GOT3 (cell line): Measurements from ENCODE around the gene PIP5K1B.
"Not testable (repeated sequence)": the region's sequence is repeated elsewhere in the genome, so short reads cannot be mapped to it uniquely, and the experiment has no call there.

ENCODE experiments used
- DNase-seq: peaks from one replicate; lab custom pipeline; 2025; ENCODE audit warnings: mixed read lengths; lab: John Stamatoyannopoulos, UW

The PIP5K1B gene, protein sequence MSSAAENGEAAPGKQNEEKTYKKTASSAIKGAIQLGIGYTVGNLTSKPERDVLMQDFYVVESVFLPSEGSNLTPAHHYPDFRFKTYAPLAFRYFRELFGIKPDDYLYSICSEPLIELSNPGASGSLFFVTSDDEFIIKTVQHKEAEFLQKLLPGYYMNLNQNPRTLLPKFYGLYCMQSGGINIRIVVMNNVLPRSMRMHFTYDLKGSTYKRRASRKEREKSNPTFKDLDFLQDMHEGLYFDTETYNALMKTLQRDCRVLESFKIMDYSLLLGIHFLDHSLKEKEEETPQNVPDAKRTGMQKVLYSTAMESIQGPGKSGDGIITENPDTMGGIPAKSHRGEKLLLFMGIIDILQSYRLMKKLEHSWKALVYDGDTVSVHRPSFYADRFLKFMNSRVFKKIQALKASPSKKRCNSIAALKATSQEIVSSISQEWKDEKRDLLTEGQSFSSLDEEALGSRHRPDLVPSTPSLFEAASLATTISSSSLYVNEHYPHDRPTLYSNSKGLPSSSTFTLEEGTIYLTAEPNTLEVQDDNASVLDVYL

DNA sequence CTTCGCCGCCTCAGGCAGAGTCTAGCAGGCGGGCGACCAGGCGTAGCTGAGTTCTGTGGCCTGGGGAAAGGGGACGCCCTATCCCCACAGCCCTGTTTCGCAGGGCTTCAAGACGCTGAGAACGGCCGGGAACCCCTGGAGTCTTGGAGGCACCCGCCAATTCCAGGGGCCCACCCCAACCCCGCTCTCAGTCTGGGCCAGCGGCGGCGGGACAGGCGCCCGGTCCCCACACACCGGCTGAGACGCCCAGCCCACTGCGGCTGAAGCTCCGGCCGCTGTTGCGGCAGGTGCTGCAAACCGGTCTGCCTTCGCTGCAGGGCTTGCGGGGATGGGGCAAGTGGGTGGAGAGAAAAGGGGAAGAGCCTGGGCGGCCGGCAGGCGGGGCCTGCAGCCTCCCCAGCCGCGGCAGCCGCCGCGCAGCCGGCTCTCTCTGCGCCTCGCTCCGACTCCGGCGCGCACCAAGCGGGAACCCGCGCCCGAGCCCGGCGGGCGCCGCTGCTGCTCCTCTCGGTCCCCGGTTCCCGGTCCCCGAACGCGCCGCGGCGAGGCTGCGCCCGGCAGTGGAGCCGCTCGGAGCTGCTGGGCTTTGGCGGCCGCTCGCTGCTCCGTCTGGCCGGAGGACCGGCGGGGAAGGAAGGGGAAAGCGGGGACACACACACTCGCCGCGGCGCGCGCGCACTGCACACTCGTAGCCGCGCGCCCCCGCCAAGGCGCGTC lies at the start of gene PIP5K1B:
Gene PIP5K1B (plus strand): TSS at position 427 of the 717 bp plus-strand sequence. CDS start 117,375 bp downstream, outside the sequence.
- no peak for DNase-seq

DNA sequence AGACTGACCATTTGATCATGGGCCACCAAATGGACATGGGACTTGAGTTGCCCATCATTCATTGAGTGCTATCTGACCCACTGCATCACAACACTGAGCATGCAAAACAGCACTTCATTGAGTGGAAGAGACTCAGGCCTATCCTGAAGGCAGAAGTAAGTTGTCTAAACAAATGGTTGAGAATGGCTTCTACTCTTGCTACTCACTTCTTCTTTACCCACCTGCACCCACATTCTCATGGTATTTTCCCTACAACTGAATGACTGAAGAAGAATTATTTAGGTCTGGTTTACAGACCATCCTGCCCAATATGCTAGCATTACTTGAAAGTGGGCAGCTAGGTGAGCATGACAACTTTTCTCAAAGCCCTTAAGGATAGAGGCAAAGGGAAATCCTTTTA lies 41.0 kb upstream of the PIP5K1B start:
- no peak for DNase-seq

DNA sequence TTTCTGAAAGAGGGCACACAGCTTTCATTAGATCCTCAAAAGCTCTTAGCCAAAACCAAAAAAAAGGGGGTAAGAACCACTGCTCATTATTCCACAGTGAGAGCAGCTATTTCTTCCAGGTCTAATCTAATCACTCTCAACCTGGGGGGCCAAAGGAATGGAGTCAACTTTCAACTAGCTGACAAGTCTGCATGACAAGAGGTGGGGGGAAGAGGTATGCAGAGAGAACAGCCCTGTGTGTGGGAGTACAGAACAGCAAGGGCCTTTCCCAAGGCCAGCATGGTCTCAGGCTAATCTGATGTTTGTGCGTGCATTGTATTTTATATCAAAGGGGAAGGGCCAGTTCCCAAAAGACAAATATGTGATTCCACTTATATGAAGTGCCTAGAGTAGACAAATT lies 36.9 kb upstream of the PIP5K1B start:
- no peak for DNase-seq

DNA sequence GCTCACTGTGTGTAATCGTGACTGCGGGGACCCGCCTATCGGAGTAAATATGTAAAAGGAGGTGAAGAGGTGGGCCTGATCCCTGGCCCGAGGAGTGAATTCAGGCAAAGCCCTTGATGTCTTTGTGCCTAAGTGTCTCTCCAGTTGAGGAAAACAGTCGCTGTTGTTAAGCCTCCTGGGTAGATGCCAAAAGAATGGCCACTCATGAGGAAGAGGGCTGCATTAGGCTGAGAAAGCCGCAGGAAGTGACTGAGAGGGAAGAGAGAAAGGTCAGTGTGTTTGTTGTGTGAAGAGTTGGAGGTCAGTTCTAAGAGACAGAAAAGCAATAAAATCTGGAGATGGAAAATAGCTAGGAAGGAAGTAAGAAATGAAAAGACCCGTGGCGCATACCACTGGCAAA lies 35.8 kb upstream of the PIP5K1B start:
- DNase-seq: no peak

DNA sequence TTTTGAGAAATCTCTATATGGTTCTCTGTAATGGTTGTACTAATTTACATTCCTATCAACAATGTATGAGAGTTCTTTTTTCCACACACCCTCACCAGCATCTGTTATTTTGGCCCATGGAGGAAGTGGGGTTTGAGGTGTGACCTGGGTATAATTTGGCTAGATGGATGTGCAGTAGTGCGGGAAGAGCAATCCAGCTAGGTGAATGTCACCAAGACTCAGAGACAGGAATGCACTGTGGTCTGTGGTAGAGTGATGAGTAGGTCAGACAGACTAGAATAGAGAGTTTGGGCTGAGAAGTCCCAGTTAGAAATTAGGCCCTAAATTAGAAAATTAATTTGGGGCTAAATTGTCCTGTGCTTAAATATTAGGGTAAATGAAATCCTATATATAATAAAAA lies 32.8 kb upstream of the PIP5K1B start:
- DNase-seq: no peak

- DNase-seq: no peak
Measured at GRCh38 chr9:68672625-68673024, 32.4 kb upstream of the PIP5K1B start.

- no peak for DNase-seq
Measured at GRCh38 chr9:68678430-68678829, 26.6 kb upstream of the PIP5K1B start.

DNA sequence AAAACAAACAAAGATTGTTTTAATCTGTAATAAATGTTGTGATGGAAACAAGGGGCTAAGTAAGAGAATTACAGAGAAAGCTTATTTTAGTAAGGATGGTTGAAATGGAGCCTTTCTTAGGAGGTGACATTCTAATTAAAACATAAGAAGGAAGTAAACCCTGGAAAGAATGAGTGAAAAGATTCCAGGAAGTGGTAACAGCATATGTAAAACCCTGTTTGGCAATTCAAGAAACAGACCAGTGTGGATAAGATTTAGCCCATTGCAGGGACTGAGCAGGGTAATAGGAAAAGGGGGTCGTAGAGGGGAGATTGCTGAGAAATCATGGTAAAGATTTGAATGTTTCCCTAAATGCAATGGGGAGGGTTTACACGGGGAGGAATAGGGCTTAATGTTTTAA lies 21.6 kb upstream of the PIP5K1B start:
- DNase-seq: no peak

DNA sequence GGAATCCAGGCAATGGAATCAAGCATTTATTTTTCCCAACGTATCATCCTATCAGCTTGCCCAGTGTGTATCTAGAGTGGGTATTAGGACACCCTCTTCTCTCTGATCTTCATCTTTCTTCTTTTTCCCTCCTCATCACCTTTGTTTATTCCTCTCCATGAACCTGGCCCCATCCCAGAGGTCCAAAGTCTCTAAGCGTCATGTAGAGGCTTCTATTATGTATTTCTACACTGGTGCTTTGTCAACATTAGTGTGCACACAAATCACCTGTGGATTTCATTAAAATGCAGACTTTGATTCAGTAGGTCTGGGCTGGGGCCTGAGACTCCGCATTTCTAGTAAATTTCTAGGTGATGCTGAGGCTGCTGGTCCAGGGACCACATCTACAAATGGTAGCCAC lies 19.8 kb upstream of the PIP5K1B start:
- DNase-seq: no peak

DNA sequence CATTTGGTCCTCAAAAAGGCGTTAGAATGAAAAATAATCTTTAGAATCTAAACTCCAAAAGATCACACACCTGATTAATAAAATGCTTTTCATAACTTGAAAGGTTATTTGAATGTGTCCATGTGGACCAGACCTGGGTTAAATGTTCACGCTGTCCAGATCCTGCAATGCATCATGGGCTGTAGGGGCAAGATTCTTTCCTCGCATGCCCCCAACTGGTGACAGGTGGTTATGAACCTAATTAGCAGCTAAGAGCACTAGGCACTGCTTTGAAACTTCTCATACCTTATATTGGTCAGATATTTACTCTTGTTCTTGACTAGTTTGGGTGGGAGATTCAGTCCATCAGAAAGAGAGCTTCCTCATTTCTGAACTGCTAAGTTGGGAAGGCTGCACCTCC lies 19.3 kb upstream of the PIP5K1B start:
- DNase-seq: no peak

DNA sequence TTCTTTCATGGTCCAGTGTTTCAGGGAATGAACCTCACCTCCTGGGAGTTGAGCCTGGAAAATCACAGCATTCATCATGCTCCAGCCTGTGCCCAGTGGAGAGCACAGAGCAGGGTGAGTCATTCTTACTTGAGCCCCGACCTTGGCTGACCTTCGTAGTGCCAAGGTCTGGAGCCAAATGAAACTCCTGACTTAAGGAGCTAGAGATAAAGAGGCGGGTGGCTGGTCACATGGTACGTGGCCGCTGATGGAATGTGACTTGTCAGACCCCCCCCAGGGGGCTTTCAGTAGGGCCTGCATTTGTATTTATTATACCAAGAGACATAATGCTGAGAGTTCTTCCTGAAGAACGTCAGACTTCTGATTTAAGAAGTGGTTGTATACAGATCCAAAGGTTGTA lies 15.0 kb upstream of the PIP5K1B start:
- no peak for DNase-seq

GRCh38 chr9:68692519-68692918 lies 12.5 kb upstream of the PIP5K1B start:
- DNase-seq: no peak

DNA sequence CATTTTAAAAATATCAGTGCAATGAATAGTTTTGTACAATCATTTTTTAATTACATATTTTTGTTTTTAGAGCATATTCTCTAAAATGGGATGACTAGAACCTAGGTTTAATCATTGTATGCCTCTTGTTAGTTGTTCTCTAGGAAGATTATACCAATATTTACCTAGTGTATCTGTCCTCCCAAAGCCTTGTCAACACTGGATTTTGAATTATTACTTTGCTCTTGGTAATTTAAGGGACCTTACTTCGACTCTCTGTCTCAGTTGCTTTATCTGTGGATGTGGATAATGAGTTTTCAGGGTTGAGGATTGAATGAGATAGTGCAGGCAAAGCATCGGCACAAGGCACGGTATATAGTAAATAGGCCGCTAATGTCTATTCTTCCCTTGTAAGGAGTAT lies 10.9 kb upstream of the PIP5K1B start:
- DNase-seq: no peak

DNA sequence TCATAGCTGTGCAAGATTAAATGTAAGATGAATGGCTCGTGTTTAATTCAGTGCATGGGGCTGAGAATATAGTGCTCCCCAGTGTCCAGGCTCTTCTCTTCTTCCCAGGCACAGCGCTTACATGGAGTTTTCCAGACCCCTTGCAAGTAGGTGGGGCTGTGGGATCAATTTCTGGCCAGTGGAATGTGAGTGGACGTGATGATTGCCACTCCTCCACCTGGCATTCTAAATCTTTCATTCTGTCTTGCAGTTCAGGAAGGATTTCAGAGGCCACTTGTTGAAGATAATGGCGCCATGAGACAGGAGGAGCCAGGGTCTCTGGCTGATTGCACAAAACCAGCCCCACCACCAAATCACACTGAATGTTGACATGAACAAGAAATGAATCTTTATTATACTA lies 7.2 kb upstream of the PIP5K1B start:
- DNase-seq: no peak

DNA sequence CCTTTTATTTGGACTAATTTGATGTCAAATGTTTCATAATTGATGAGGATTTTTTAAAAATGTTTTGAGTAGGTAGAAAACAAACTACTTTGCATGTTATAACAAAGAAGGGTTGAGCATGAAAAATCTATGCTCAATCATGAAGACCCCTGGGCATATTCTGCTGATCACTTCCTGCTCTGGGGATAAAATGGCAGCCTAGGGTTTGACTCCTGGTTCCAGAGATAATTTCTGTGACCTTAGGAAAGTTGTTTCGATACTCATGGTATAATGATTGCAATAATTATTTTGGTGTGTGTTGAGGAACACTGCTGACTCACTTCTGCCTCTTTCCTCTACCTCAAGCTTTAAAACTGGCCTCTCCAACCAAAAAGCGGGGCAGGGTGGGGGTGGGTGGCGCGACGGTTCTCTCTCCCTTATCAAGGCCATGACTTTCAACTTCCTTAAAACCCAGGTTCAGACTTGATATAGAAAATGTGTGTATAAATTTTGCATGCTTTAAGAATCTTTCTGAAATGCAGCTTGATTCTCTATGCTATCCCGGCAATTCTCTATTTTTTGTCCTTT lies 6.0 kb upstream of the PIP5K1B start:
- DNase-seq: no peak

DNA sequence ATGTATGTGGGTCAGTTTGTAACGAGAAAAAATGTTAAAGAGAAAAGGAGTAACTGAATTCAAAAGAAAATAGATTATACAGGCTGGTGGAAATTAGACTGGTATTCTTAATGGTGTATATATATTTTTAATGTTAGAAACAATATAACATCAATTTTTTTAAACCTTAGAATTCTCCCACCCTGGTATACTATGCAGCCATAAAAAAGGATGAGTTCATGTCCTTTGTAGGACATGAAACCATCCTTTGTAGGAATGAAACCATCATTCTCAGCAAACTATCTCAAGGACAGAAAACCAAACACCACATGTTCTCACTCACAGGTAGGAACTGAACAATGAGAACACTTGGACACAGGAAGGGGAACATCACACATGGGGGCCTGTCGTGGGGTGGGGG lies 5.4 kb upstream of the PIP5K1B start:
- DNase-seq: not testable (repeated sequence)

DNA sequence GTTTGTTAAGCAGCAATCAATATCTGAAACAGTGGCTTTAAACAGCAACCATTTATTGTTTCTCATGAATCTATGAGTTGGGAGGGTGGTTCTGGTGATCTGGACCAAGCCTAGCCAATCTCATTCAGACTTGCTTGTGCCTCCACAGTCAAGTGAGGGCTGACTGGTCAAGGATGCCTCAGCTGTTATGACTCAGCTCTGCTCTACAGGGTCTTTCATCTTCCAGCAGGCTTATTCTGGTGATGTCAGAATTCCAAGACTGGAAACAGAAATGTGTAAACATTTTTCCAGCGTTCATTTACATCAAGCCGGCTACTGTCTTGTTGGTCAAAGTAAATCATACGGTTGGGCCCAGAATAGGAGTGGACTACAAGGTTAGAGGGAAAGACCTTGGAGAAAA lies 2.5 kb upstream of the PIP5K1B start:
- DNase-seq: no peak

DNA sequence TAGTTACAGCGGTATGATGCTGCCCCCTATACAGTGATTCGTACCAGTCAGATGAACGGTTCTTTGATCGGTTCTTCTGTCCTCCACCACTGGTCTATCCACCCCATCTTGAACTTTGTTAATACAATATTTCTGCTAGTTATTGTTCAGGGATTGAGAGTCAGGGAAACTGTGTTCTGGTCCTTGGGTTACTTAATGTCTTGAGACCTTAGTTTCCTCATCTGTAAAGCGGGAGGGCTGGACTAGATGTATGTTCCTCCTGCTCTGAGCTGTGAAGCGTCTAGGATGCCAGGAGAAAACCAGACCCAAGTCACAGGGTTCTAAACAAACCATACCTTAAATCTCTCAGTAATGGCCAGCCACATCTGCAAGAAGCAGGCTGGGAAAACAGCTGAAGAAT lies 1.4 kb upstream of the PIP5K1B start:
- no peak for DNase-seq

- no peak for DNase-seq
Measured at GRCh38 chr9:68704498-68704813, 584 bp upstream of the PIP5K1B start.

- no peak for DNase-seq
Measured at GRCh38 chr9:68705531-68706362, 707 bp downstream of the PIP5K1B start.

DNA sequence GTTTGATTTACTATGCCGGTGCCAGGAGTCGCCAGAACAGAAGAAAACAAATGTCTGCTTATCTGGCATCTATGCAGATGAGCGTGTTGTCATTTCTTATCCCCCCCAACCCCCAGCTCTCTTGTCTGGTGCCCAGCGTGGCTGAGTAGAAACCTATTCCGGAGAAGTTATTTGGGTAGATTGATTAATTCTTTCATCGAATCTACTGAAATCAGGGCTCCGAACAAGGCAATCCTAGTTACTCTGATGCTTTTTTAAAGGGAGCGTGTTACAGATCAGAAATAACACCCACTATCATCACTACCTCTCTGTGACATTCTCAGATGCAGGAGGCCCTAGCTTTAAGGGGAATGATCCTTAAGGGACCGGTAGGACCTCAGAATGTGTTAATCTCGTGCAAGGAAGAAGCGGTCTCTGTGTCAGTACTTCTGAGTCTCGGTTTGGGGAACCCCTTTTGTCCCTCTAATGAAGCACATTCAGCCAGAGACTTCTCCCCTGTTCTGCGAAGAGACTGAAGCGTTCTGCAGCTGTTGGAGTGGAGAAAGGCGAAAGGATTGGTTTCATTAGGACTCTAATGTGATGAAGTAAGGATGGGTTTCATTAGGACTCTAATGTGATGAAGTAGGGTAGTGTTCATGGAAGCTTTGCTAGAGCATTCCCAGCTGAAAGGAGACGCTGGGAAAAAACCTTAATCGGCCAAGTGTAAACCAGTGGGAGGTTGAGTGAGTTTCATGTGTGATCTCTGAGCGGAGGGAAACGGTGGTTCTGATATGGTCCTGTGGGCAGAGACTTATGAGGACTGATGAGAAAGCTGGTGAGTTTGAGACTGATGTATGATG lies 1.5 kb downstream of the PIP5K1B start:
- no peak for DNase-seq
